HG03521 (cell line): ENCODE results near the gene FAU.

Experiments
- ATAC-seq: cut with Tn5 transposase; IDR thresholded peaks from one replicate; pipeline ENCODE4 v1.9.1; 2021; ENCODE audit warnings: mild to moderate bottlenecking, moderate library complexity; ENCODE audit not compliant: unreplicated experiment

FAU gene

GRCh38 chr11:65136515-65137096 is 14.7 kb upstream of the FAU start:
- ATAC-seq: no peak

- no peak for ATAC-seq
Observed at GRCh38 chr11:65135633-65136145, 13.8 kb upstream of the FAU start.

DNA sequence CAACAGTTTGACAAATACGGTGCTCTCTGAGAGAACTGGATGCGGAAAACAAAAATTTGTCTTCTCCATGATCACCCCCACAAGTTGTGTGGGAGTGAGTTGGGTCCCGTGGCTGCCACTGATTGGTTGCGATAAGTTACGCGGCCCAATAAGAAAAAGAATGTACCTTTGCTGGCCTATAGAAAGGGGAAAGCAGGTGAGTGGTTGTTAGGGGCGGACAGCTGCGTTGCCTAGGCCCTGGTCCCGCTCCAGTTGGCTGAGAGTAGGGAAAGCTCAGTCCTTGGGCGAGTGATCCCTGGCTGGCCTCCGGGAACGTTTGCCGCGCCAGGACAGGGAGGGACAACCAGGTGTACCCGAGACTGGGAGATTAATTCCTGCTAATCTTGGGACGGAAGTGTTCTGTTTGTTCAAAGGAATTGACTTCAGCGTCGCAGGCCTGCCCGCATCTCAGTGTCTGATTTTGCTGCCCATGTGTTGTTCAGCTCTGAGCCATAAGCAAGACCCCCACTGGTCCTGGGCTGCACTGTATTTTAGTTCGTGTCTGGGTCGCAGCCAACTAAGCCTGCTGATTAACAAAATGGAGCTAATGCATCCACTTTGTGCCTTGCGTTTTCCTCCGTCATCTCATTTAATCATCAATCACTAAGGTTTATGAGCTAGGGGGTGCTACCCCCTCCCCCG is 13.2 kb upstream of the FAU start:
- peak; percentile 57 for ATAC-seq

DNA sequence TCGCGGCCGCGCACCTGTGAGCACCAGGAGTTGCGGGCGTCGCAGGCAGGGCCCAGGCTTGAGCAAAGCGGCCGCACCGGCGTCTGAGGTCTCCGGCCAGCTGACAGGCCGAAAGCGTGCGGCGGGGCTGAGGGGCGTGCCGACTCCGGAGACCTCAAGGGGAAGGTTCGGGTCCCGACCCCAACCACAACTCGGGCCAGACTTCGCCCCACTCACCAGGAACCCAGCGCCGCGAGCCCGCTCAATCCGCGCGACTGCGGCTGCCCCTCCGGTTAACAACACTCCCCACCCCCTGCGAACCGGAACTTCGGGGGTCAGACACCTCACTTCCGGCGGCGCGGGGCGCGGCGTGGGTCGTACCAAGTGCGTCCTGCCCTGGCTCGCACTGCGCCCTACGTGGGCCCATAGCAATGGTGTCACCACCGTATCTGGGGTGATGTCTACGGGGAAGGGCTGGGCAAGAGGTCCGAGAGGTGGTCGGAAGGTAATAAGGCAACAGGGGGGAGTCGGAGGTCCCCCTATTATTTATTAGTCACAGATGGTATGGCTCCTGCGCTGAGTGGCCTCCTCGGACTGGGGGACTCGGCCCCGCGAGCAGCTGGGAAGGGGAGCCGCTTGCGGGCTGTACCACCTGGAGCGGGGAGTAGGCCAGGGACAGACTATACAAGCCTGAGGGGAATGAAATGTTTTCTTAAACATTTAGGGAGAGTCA is 12.5 kb upstream of the FAU start, which contains the start of gene SYVN1:
TSS of gene SYVN1 (minus strand) at position 280 of the 712 bp plus-strand sequence. CDS start 918 bp downstream, outside the sequence.
- peak; percentile 51 for ATAC-seq

DNA sequence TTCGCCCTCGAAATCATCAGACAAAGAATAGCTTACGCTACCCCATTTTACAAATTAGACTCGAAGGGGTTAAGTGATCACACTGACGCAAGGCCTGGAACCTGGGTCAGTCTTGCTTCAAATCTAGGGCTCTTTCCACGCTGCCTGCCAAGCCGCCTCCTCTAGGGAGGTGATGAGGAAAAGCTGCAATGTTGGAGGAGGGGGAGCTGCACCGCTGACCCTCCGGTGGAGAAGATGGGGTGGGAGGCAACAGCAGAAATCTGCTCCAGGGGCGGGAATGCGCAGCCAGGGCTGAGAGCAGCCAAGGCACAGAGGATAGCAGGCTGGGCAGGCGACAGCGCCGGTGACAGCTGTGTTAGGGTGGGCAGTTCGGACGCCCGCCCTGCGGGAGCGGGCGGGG is 11.8 kb upstream of the FAU start:
- no peak for ATAC-seq

DNA sequence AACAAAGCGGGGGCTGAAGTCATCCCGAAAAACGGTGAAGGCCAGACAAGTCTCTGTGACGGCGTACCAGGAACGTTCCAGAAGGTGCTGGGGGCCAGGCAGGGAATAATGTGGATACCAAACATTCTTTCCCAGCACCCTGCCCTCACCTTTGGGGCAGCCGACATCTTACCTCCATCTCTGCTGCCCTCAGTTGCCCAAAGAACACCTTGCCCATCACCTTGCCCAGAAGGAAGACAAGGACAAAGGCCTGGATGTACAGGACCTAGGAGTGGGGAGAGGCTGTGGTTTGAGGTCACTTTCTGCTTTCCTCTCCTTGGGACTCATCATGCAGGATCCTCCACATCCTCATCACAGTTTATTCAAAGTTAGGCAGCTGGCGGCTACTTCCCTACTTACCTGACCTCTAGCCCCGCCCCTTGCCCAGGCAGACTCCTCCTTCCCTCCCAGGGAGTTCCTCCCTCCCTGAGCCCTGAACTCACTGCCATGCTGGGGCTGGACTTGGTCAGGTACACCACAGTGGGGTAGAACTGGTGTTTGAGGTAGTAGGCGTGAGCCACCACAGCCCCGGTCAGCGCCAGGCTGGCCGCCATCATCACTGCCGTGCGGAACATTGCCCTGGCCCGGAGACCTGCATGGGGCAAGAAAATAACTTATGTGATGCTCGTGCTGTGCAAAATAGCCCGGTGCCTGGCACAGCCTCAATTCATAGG is 11.2 kb upstream of the FAU start:
- no peak for ATAC-seq

DNA sequence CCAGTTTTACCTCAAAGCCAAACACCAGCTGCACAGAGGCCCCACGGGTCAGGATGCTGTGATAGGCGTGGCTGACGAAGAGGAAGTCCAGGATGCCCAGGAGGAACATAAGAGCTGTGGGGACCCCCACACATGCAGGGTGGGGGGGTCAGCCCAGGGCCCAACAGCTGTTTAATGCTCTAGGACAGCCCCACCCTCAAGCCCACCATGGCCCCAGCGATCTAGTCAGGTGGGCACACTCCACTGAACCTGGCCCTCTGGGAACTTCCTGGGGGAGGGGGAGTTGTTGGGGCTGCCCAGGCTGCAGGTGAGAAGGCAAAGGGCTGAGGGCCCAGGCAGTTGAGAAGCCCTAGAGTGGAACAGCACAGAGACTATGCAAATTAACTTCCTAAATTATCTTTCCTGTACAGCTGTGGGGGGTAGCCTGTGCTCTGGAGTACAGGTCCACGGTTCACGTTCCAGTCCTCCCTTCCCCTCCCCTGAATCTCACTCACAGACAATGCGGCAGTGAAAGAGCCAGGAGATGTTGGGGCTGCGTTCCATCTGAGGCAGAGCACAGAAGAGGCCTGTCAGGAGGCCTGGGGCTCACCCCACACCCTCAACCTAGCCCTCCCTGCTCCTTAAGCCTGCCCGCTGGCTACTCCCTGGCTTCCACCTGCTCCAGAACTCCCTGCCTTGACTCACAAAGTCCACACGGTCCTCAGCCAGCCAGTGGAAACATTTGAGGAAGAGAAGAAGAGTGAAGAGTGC is 10.5 kb upstream of the FAU start:
- no peak for ATAC-seq

DNA sequence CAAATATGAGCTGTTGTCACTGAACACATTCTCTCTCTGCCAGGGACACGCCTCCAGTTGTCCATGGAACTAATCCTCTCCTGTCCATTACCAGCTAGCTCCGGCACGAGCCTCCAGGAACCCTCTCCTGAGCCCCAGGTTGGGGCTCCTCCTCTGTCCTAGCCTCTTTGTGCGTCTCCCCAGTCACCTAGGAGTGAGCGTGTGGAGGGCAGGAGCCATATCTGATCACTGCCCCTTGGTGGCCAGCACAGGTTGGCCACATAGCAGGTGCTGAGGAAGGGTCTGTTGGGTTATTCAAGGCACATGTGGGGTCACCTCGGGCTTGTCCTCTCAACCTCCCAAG is 9.9 kb upstream of the FAU start:
- no peak for ATAC-seq

DNA sequence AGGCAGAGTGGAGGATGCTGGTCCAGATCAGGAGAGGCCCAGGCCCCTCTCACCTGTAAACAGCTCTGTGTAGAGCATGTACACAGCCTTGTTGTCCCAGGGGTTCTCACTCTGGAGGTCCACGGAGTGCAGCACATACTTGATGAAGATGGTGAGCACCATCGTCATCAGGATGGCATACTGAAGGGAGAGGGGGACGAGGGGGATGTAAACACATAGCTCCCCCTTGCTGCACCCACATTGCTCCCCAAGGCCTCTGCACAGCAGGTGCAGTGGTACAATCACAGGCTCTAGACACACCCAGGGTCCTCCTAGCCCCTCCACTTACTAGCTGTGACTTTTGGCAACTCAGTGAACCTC is 9.5 kb upstream of the FAU start:
- no peak for ATAC-seq

DNA sequence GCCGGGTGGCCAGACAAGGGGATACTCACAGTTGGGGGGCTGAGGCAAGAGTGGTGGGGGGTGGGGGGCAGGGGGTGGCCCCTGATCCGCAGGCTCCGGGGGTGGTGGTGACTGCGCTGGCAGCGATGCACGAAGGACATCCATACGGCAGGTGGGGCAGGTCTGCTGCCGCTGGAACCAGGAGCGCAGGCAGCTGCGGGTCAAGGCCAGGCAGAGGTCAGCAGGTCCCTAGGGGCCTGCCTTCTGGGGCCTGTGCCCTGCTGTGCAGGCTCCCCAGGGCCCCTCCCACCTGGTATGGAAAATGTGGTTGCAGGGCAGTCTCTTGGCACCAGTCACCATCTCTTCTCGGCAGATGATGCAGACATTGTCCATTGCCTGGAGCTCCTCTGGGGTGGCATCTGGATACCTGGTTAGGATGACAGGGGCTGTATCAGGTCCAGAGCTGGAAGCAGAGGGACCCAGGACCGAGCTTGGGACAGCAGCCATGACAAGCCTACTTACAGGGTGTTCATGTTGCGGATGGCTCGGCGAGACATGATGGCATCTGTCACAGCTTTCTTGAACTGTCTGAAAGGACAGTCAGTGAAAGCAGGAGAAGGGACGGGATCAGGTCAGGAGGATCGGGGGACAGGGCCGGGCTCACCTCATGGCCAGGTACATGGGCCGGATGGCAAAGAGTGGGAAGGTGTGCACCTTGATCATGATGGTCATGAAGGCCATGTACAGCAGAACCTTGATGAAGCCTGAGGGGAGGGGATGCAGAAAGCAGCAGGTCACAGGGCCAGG is 8.9 kb upstream of the FAU start:
- ATAC-seq: no peak

- ATAC-seq: no peak
Observed at GRCh38 chr11:65129649-65130441, 7.9 kb upstream of the FAU start.

DNA sequence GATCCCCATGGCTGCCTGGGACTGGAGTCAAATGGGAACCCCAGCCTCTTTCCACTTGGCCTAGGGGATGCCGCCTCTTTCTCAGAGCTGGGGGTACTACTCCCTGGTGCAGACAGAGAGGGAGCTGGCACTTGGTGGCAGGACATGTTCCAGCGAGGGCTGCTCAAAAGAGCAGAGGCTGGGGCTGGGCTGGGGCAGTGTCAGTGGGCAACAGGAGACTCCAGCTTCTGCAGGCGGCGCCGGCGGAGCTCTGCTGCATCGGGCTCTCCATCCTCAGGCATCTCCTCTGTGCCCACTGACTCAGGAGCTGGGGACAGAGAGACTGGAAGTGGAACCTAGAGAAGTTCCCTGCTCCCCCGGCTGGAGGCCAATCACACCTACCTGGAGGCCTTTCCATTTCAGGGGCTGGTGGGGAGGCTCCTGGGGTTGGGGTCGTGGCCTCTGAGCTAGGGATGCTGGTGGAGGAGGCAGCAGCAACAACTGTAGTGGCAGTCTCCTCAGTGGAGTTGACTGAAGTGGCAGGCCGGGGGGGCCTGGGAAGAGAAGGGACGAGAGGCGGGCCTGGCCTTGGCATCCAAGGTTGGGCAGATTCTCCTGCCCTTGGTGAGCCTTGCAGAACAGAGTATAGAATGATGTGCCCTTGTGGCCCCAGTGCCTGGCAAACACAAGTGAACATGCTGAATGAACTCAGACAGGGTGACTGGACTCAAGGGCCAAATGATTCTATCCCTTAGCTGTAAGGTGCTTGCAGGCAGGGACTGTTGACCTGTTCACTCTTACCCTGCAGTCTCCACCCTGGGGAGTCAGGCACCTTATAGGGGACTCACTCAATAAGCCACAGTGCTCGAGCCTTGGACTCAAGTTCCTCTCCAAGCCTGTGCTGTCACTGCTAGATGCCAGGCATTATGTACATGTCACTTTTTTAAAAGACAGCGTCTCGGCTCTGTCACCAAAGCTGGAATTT is 6.5 kb upstream of the FAU start:
- ATAC-seq: no peak

DNA sequence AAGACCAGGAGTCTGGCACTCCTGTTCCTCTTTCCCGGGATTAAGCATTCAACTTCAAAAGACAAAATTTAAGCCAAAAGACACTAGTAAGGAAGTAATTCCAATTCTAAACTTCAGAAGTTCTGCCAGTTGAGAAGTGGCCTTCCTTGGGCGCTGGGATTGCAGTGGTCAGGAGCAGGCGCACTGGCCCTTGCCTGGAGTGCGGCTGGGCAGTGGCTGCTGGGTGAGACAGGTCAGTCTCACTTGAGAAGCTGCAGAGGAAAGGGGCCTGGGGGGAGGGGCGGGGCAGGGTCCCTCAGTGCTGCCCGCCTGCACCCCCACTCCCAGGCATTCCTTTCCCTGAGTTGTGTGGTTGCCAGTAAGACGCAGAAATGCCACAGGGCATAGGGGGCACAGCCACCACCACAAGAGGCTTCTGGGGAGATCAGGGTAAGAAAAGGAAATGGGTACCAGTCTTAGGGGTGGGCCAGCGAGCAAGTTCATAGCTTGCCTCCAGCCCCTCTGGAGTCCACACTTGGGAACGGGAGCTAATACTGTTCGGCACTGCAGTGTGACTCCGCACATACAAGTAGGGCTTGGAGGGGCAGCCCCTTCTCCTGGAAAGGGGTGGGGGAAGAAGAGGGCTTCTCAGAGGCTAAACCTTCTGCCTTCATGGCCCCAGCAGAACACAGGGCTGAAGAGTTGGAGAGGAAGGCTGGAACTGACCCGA is 5.7 kb upstream of the FAU start:
- no peak for ATAC-seq

GRCh38 chr11:65126624-65127274 is 4.8 kb upstream of the FAU start:
- ATAC-seq: no peak

GRCh38 chr11:65125197-65126056 is 3.5 kb upstream of the FAU start:
- ATAC-seq: no peak
